ENCODE data around the gene OR1J4. TPM values are rescaled to one million over a fixed set of nuclear protein-coding genes. Genes with fewer than 3 reads are reported as not detected.

OR1J4 gene
- total and polyA plus RNA-seq, 2 experiments from 2014 or later: not detected

DNA sequence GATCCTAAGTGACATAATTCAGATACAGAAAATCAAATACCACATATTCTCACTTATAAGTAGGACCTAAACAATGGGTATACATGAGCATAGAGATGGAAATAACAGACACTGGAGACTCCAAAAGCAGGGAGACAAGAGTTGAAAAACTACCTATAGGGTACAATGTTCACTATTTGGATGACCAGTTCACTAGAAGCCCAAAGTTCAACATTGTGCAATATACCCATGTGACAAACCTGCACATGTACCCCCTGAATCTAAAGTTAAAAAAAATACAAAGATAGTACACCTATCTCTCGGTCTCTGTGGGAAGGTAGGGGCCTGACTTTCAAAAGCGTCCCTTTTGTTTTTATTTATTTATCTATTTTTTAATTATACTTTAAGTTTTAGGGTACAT, 19.8 kb downstream of the OR1J4 start:
- Histone ChIP-seq H3K27me3 (no peaks in the 10 kb centered on the region), H3K27ac (no peak overlapping the region), H3K36me3 (replicated peaks; ENCODE audit: insufficient read depth, low read depth) (no peaks in the 10 kb centered on the region), H3K4me3 (no peak overlapping the region), H3K9me2 (replicated peaks; ENCODE audit: insufficient read depth) (no peaks in the 10 kb centered on the region), H2AFZ (no peak overlapping the region), H4K20me1 (ENCODE audit: insufficient read depth, poor library complexity, severe bottlenecking) (no peaks in the 10 kb centered on the region), H3K4me1 (ENCODE audit: insufficient read depth) (no peaks in the 10 kb centered on the region), H3K9me3 (ENCODE audit: low read depth) (no peaks in the 10 kb centered on the region), H3K79me2 (no peaks in the 10 kb centered on the region), H3K4me2 (no peak overlapping the region)
- 52% methylated on average over 2 of the region's 2 CpGs for WGBS (ENCODE audit: low lambda C conversion rate, missing lambda C conversion rate)
- no peak for DNase-seq (ENCODE audit: low spot score)
- TF ChIP-seq EZH2 (IDR thresholded peaks at IDR 0.05; ENCODE audit: borderline replicate concordance): no peak
- TF ChIP-seq, protein P1, sequence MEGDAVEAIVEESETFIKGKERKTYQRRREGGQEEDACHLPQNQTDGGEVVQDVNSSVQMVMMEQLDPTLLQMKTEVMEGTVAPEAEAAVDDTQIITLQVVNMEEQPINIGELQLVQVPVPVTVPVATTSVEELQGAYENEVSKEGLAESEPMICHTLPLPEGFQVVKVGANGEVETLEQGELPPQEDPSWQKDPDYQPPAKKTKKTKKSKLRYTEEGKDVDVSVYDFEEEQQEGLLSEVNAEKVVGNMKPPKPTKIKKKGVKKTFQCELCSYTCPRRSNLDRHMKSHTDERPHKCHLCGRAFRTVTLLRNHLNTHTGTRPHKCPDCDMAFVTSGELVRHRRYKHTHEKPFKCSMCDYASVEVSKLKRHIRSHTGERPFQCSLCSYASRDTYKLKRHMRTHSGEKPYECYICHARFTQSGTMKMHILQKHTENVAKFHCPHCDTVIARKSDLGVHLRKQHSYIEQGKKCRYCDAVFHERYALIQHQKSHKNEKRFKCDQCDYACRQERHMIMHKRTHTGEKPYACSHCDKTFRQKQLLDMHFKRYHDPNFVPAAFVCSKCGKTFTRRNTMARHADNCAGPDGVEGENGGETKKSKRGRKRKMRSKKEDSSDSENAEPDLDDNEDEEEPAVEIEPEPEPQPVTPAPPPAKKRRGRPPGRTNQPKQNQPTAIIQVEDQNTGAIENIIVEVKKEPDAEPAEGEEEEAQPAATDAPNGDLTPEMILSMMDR (IDR thresholded peaks at IDR 0.05; ENCODE audit: poor library complexity): no peak
- no peak for TF ChIP-seq EZH2phosphoT487 (IDR thresholded peaks at IDR 0.05; ENCODE audit: low read depth, severe bottlenecking, unreplicated experiment)

DNA sequence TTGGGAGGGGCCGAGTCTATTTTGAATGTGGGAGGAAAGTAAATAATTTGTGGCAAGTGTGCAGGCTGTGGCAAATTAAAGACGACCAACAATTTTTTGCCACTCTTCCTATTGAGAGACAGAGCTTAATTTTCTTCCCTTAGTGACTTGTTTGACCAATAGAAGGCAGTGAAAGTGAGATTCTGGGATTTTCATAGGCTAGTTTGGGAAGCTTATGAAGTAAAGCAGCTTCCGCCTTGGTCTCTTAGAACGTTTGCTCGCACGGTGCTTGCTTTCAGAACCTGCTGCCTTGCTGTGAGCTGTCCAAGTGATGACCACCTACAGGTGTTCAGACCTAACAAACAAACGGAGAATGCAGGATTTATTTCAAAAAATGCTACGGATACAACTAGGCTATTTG, 27.3 kb downstream of the OR1J4 start:
- 80% methylated on average over 8 of the region's 8 CpGs for WGBS (ENCODE audit: low lambda C conversion rate, missing lambda C conversion rate)
- TF ChIP-seq, protein P1 (IDR thresholded peaks at IDR 0.05; ENCODE audit: poor library complexity): no peak
- TF ChIP-seq EZH2 (IDR thresholded peaks at IDR 0.05; ENCODE audit: borderline replicate concordance): no peak
- no peak for TF ChIP-seq EZH2phosphoT487 (IDR thresholded peaks at IDR 0.05; ENCODE audit: low read depth, severe bottlenecking, unreplicated experiment)

DNA sequence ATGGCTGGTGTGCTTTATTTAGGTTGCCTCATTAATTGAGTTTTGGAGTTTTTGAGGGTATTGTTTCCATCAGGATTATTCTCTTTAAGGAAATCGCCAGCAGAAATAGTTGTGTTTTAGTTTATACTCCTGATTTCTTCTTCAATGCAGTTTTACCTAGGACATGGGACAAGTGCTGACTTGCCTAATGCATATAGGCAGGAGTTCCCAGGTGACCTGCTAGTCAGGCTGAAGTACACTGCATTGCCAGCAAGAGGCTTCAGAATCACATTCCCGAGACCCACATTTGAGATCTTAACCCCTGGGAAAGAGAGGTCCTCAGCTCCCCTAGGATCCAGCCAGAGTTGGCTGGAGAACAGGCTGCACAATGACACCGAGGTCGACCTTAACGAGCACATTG, 32.4 kb downstream of the OR1J4 start:
- Histone ChIP-seq H3K4me1 (ENCODE audit: insufficient read depth) (no peaks in the 10 kb centered on the region), H3K36me3 (replicated peaks; ENCODE audit: insufficient read depth, low read depth) (no peaks in the 10 kb centered on the region), H3K9me2 (replicated peaks; ENCODE audit: insufficient read depth) (no peaks in the 10 kb centered on the region), H3K4me3 (no peak overlapping the region), H3K79me2 (no peaks in the 10 kb centered on the region), H3K4me2 (no peak overlapping the region), H4K20me1 (ENCODE audit: insufficient read depth, poor library complexity, severe bottlenecking) (no peaks in the 10 kb centered on the region), H3K27ac (no peak overlapping the region), H3K9me3 (ENCODE audit: low read depth) (no peaks in the 10 kb centered on the region), H3K27me3 (no peaks in the 10 kb centered on the region), H2AFZ (no peak overlapping the region)
- no peak for DNase-seq (ENCODE audit: low spot score)
- TF ChIP-seq, protein P1 (IDR thresholded peaks at IDR 0.05; ENCODE audit: poor library complexity): no peak
- no peak for TF ChIP-seq EZH2phosphoT487 (IDR thresholded peaks at IDR 0.05; ENCODE audit: low read depth, severe bottlenecking, unreplicated experiment)
- TF ChIP-seq EZH2 (IDR thresholded peaks at IDR 0.05; ENCODE audit: borderline replicate concordance): no peak
- 52% methylated on average over 5 of the region's 5 CpGs for WGBS (ENCODE audit: low lambda C conversion rate, missing lambda C conversion rate)

More for the DNA sequence above, 27.3 kb downstream of the OR1J4 start:
- Histone ChIP-seq H3K36me3 (replicated peaks; ENCODE audit: insufficient read depth, low read depth) (no peaks in the 10 kb centered on the region), H3K79me2 (no peaks in the 10 kb centered on the region), H3K27me3 (no peaks in the 10 kb centered on the region), H2AFZ (no peak overlapping the region), H3K4me1 (ENCODE audit: insufficient read depth) (no peaks in the 10 kb centered on the region), H4K20me1 (ENCODE audit: insufficient read depth, poor library complexity, severe bottlenecking) (no peaks in the 10 kb centered on the region), H3K4me3 (no peak overlapping the region), H3K27ac (no peak overlapping the region), H3K4me2 (no peak overlapping the region), H3K9me2 (replicated peaks; ENCODE audit: insufficient read depth) (no peaks in the 10 kb centered on the region), H3K9me3 (ENCODE audit: low read depth) (no peaks in the 10 kb centered on the region)
- DNase-seq (ENCODE audit: low spot score): no peak

DNA sequence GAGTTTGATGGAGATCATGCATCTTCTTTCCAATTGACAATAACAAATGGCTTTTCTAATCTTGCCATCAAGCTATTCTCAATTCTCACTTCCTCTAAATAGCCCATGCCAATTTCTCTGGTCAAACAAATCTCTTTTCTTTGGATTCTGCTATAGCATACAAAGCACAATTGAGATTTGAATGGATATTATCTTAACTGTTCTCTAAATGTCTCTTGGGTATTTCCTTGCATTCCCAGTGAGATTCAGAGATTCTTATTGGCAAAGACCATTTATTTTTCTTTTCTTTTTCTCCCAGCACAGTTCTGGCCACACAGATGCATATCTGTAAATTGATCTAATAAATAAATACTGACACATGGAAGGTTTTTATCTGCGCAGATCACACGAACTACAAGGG, 33.9 kb downstream of the OR1J4 start, which contains the start of gene OR1N2:
OR1N2 (plus strand) TSS at position 301 of the 400 bp plus-strand sequence. CDS start 100 bp downstream, outside the sequence.
- no peaks in the 10 kb centered on the region for H3K9me2 ChIP-seq (replicated peaks; ENCODE audit: insufficient read depth)
- no peak within 1 kb of the TSS for H3K27ac ChIP-seq
- H2AFZ ChIP-seq: no peak within 1 kb of the TSS
- H4K20me1 ChIP-seq (ENCODE audit: insufficient read depth, poor library complexity, severe bottlenecking): no peaks in the 10 kb centered on the region
- no peaks in the 10 kb centered on the region for H3K79me2 ChIP-seq
- no peaks in the 10 kb centered on the region for H3K9me3 ChIP-seq (ENCODE audit: low read depth)
- H3K36me3 ChIP-seq (replicated peaks; ENCODE audit: insufficient read depth, low read depth): no peaks in the 10 kb centered on the region
- H3K4me2 ChIP-seq: no peak within 1 kb of the TSS
- WGBS (ENCODE audit: low lambda C conversion rate, missing lambda C conversion rate): 77% methylated on average over 2 of the region's 2 CpGs
- TF ChIP-seq EZH2 (IDR thresholded peaks at IDR 0.05; ENCODE audit: borderline replicate concordance) (no peak), EZH2phosphoT487 (IDR thresholded peaks at IDR 0.05; ENCODE audit: low read depth, severe bottlenecking, unreplicated experiment) (no peak)
- TF ChIP-seq, protein P1 (IDR thresholded peaks at IDR 0.05; ENCODE audit: poor library complexity): no peak
- H3K4me3 ChIP-seq: no peak within 1 kb of the TSS
- H3K27me3 ChIP-seq: no peaks in the 10 kb centered on the region
- no peak for DNase-seq (ENCODE audit: low spot score)
- H3K4me1 ChIP-seq (ENCODE audit: insufficient read depth): no peaks in the 10 kb centered on the region

Data from hepatocyte (in vitro differentiated cells).